HCT116 (cell line): ENCODE results near the gene DPP10.

Experiments used
- CTCF ChIP-seq, 3 experiments: fragments of 200-600 bp in 1 of 3; sonication (generic) in 1 of 3; IDR thresholded peaks in 2 of 3; conservative IDR thresholded peaks in 1 of 3; 2 replicates each; pipeline ENCODE4 v1.5.1; 2012 to 2017; ENCODE audit warnings: low read depth in 2 of 3, low read length in 2 of 3, antibody characterized with exemption in 1 of 3, borderline replicate concordance in 1 of 3, control low read depth in 1 of 3, mild to moderate bottlenecking in 1 of 3, mixed read lengths in 1 of 3, mixed run types in 1 of 3, moderate library complexity in 1 of 3; ENCODE audit not compliant: insufficient read depth in 1 of 3
- EZH2 ChIP-seq: fragments of 200-600 bp; sonication (generic); IDR thresholded peaks from 2 replicates; pipeline ENCODE4 v1.6.1; 2017; ENCODE audit warnings: antibody characterized with exemption, mixed run types
- EZH2phosphoT487 ChIP-seq: fragments of 200-600 bp; IDR thresholded peaks from 2 replicates; pipeline ENCODE4 v1.6.1; 2018; ENCODE audit warnings: antibody characterized with exemption, borderline replicate concordance
- FOSL1 ChIP-seq: IDR thresholded peaks from 2 replicates; pipeline ENCODE4 v1.6.1; 2012; ENCODE audit warnings: low read depth

- TF ChIP-seq EZH2, result no peak
- no peak for TF ChIP-seq FOSL1
- TF ChIP-seq EZH2phosphoT487, result no peak
- no peak for TF ChIP-seq CTCF (IDR thresholded peaks at IDR 0.05 in 2 of 3, conservative IDR thresholded peaks at IDR 0.05 in 1 of 3; ENCODE audit: borderline replicate concordance in 1 of 3, insufficient read depth in 1 of 3, low read depth in 2 of 3, low read length in 2 of 3)
Observed at GRCh38 chr2:114812261-114812660, 369.8 kb downstream of the DPP10 start.
